ENCODE results near the gene KATNBL1. TPM values are rescaled to one million over a fixed set of nuclear protein-coding genes. Genes with fewer than 3 reads are reported as not detected.
A peak's percentile ranks its signal among the peaks of the same experiment; 100 is the strongest.
"Not testable (repeated sequence)": the region's sequence is repeated elsewhere in the genome, so short reads cannot be mapped to it uniquely, and the experiment has no call there.

Gene KATNBL1
- total and polyA plus RNA-seq, 2 experiments from 2014 or later, result 68.2 to 96.1 TPM

DNA sequence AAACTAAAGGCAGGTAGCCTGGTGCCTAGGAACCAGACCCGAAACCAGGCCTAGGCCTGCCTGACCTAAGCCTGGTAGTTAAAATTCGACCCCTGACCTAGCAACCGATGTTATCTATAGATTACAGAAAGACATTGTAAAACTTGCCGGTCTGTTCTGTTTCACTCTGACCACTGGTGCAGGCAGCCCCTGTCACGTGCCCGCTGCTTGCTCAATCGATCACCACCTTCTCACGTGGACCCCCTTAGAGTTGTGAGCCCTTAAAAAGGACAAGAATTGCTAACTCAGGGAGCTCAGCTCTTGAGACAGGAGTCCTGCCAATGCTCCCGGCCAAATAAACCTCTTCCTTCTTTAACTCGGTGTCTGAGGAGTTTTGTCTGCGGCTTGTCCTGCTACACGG lies 88.1 kb downstream of the KATNBL1 start:
- H3K27me3 Mint-ChIP-seq (ENCODE audit: insufficient read depth, low read depth, poor library complexity); H3K9me3 Mint-ChIP-seq; H3K4me1 Mint-ChIP-seq; H3K9me2 ChIP-seq (ENCODE audit: insufficient read depth); H3K79me2 ChIP-seq (replicated peaks; ENCODE audit: insufficient read depth); H4K20me1 ChIP-seq (replicated peaks; ENCODE audit: insufficient read depth); ATAC-seq; H3K4me3 Mint-ChIP-seq; H3K36me3 ChIP-seq (ENCODE audit: insufficient read depth); H3K36me3 Mint-ChIP-seq (ENCODE audit: low read depth); H2AFZ ChIP-seq; DNase-seq (ENCODE audit: low spot score); H3K27ac Mint-ChIP-seq; H3F3A ChIP-seq (replicated peaks; ENCODE audit: low read depth); H3K4me2 ChIP-seq; H3K27me3 ChIP-seq (ENCODE audit: insufficient read depth); H3K4me1 ChIP-seq (ENCODE audit: insufficient read depth); H3K27ac ChIP-seq (ENCODE audit: low read depth); H3K4me3 ChIP-seq: not testable (repeated sequence)

- not testable (repeated sequence) for H3K27me3 Mint-ChIP-seq (ENCODE audit: insufficient read depth, low read depth, poor library complexity); H3K4me1 Mint-ChIP-seq; H3K4me3 ChIP-seq; H3K4me1 ChIP-seq (ENCODE audit: insufficient read depth); DNase-seq (ENCODE audit: low spot score); H3K4me2 ChIP-seq; H3K79me2 ChIP-seq (replicated peaks; ENCODE audit: insufficient read depth); H3K36me3 Mint-ChIP-seq (ENCODE audit: low read depth); H3K4me3 Mint-ChIP-seq; H3K27me3 ChIP-seq (ENCODE audit: insufficient read depth); H3F3A ChIP-seq (replicated peaks; ENCODE audit: low read depth); H4K20me1 ChIP-seq (replicated peaks; ENCODE audit: insufficient read depth); H3K27ac Mint-ChIP-seq; H3K36me3 ChIP-seq (ENCODE audit: insufficient read depth); H3K9me2 ChIP-seq (ENCODE audit: insufficient read depth); H3K27ac ChIP-seq (ENCODE audit: low read depth); H3K9me3 Mint-ChIP-seq; ATAC-seq; H2AFZ ChIP-seq
Measured at GRCh38 chr15:34120420-34120819, 89.5 kb downstream of the KATNBL1 start.

- H3K27me3 ChIP-seq (ENCODE audit: insufficient read depth), result no peaks in the 10 kb centered on the region
- DNase-seq (ENCODE audit: low spot score) (no peak), ATAC-seq (no peak)
- Mint-ChIP-seq H3K4me3 (no peak overlapping the region), H3K27ac (no peak overlapping the region), H3K36me3 (ENCODE audit: low read depth) (no peaks in the 10 kb centered on the region), H3K4me1 (no peaks in the 10 kb centered on the region), H3K27me3 (ENCODE audit: insufficient read depth, low read depth, poor library complexity) (peaks cover 5% of the 10 kb centered on the region), H3K9me3 (peaks cover 3% of the 10 kb centered on the region; the same call in 1 of the 3 replicates)
- H3K27ac ChIP-seq (ENCODE audit: low read depth), result no peak overlapping the region
- TF ChIP-seq, protein P1, sequence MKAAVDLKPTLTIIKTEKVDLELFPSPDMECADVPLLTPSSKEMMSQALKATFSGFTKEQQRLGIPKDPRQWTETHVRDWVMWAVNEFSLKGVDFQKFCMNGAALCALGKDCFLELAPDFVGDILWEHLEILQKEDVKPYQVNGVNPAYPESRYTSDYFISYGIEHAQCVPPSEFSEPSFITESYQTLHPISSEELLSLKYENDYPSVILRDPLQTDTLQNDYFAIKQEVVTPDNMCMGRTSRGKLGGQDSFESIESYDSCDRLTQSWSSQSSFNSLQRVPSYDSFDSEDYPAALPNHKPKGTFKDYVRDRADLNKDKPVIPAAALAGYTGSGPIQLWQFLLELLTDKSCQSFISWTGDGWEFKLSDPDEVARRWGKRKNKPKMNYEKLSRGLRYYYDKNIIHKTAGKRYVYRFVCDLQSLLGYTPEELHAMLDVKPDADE (IDR thresholded peaks at IDR 0.05), result no peak
- TF ChIP-seq EZH2phosphoT487 (IDR thresholded peaks at IDR 0.05; ENCODE audit: unreplicated experiment) (no peak), STAT1 (IDR thresholded peaks at IDR 0.05; ENCODE audit: unreplicated experiment) (no peak), CTCF (conservative IDR thresholded peaks at IDR 0.05; ENCODE audit: low read depth in 2 of 2) (peak in 1 of 2 experiments; percentile 33; a peak in 2 of 4 replicates)
- TF ChIP-seq, protein P2, sequence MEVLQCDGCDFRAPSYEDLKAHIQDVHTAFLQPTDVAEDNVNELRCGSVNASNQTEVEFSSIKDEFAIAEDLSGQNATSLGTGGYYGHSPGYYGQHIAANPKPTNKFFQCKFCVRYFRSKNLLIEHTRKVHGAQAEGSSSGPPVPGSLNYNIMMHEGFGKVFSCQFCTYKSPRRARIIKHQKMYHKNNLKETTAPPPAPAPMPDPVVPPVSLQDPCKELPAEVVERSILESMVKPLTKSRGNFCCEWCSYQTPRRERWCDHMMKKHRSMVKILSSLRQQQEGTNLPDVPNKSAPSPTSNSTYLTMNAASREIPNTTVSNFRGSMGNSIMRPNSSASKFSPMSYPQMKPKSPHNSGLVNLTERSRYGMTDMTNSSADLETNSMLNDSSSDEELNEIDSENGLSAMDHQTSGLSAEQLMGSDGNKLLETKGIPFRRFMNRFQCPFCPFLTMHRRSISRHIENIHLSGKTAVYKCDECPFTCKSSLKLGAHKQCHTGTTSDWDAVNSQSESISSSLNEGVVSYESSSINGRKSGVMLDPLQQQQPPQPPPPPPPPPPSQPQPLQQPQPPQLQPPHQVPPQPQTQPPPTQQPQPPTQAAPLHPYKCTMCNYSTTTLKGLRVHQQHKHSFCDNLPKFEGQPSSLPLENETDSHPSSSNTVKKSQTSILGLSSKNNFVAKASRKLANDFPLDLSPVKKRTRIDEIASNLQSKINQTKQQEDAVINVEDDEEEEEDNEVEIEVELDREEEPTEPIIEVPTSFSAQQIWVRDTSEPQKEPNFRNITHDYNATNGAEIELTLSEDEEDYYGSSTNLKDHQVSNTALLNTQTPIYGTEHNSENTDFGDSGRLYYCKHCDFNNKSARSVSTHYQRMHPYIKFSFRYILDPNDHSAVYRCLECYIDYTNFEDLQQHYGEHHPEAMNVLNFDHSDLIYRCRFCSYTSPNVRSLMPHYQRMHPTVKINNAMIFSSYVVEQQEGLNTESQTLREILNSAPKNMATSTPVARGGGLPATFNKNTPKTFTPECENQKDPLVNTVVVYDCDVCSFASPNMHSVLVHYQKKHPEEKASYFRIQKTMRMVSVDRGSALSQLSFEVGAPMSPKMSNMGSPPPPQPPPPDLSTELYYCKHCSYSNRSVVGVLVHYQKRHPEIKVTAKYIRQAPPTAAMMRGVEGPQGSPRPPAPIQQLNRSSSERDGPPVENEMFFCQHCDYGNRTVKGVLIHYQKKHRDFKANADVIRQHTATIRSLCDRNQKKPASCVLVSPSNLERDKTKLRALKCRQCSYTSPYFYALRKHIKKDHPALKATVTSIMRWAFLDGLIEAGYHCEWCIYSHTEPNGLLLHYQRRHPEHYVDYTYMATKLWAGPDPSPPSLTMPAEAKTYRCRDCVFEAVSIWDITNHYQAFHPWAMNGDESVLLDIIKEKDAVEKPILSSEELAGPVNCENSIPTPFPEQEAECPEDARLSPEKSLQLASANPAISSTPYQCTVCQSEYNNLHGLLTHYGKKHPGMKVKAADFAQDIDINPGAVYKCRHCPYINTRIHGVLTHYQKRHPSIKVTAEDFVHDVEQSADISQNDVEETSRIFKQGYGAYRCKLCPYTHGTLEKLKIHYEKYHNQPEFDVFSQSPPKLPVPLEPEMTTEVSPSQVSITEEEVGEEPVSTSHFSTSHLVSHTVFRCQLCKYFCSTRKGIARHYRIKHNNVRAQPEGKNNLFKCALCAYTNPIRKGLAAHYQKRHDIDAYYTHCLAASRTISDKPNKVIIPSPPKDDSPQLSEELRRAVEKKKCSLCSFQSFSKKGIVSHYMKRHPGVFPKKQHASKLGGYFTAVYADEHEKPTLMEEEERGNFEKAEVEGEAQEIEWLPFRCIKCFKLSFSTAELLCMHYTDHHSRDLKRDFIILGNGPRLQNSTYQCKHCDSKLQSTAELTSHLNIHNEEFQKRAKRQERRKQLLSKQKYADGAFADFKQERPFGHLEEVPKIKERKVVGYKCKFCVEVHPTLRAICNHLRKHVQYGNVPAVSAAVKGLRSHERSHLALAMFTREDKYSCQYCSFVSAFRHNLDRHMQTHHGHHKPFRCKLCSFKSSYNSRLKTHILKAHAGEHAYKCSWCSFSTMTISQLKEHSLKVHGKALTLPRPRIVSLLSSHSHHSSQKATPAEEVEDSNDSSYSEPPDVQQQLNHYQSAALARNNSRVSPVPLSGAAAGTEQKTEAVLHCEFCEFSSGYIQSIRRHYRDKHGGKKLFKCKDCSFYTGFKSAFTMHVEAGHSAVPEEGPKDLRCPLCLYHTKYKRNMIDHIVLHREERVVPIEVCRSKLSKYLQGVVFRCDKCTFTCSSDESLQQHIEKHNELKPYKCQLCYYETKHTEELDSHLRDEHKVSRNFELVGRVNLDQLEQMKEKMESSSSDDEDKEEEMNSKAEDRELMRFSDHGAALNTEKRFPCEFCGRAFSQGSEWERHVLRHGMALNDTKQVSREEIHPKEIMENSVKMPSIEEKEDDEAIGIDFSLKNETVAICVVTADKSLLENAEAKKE (CRISPR knock-in tag; IDR thresholded peaks at IDR 0.05), result no peak
- H3F3A ChIP-seq (replicated peaks; ENCODE audit: low read depth), result no peaks in the 10 kb centered on the region
- H3K36me3 ChIP-seq (ENCODE audit: insufficient read depth), result no peaks in the 10 kb centered on the region
- H3K79me2 ChIP-seq (replicated peaks; ENCODE audit: insufficient read depth), result no peaks in the 10 kb centered on the region
- H3K4me3 ChIP-seq, result no peak overlapping the region
- H3K4me2 ChIP-seq, result no peak overlapping the region
- H2AFZ ChIP-seq, result no peak overlapping the region
- no peaks in the 10 kb centered on the region for H3K4me1 ChIP-seq (ENCODE audit: insufficient read depth)
- no peaks in the 10 kb centered on the region for H4K20me1 ChIP-seq (replicated peaks; ENCODE audit: insufficient read depth)
- H3K9me2 ChIP-seq (ENCODE audit: insufficient read depth), result no peaks in the 10 kb centered on the region
Measured at GRCh38 chr15:34119291-34119690, 90.6 kb downstream of the KATNBL1 start.
